Astrocyte (in vitro differentiated cells and primary cell): Measurements from ENCODE around the gene MED13L. TPM values are rescaled to one million over a fixed set of nuclear protein-coding genes. Genes with fewer than 3 reads are reported as not detected.
A peak's percentile ranks its signal among the peaks of the same experiment; 100 is the strongest.

Experiments used
- DNase-seq: peaks from one replicate; pipeline ENCODE4 v3.0.0-alpha.2; 2010; ENCODE audit warnings: low read depth
- FAIRE-seq: peaks from 2 replicates; lab custom pipeline; 2011; peaks lifted over from hg19 to GRCh38; lab: Jason Lieb, UNC
- H2AFZ ChIP-seq: 2 replicates; pipeline ENCODE4 v1.6.0; 2012; ENCODE audit warnings: low read depth, low read length, inconsistent platforms
- H3K27ac ChIP-seq: 2 replicates; pipeline ENCODE4 v1.5.1; 2011; ENCODE audit warnings: low read depth, low read length, inconsistent platforms
- H3K27me3 ChIP-seq: 2 replicates; pipeline ENCODE4 v1.6.0; 2011; ENCODE audit warnings: low read length, inconsistent platforms; ENCODE audit not compliant: insufficient read depth
- H3K36me3 ChIP-seq: 2 replicates; pipeline ENCODE4 v1.5.1; 2011; ENCODE audit warnings: low read length, inconsistent platforms; ENCODE audit not compliant: insufficient read depth
- H3K4me1 ChIP-seq: 2 replicates; pipeline ENCODE4 v1.5.1; 2011; ENCODE audit warnings: low read length, inconsistent platforms; ENCODE audit not compliant: insufficient read depth
- H3K4me2 ChIP-seq: 2 replicates; pipeline ENCODE4 v1.6.0; 2012; ENCODE audit warnings: low read length, inconsistent platforms
- H3K4me3 ChIP-seq: 2 replicates; pipeline ENCODE4 v1.5.1; 2011; ENCODE audit warnings: low read depth, mild to moderate bottlenecking, low read length, inconsistent platforms; ENCODE audit not compliant: insufficient read depth
- H3K79me2 ChIP-seq: 2 replicates; pipeline ENCODE4 v1.6.0; 2012; ENCODE audit warnings: mild to moderate bottlenecking, low read length, inconsistent platforms; ENCODE audit not compliant: insufficient read depth
- H3K9ac ChIP-seq: 2 replicates; pipeline ENCODE4 v1.6.0; 2012; ENCODE audit warnings: mild to moderate bottlenecking, low read length, inconsistent platforms
- H3K9me3 ChIP-seq: 2 replicates; pipeline ENCODE4 v1.5.1; 2012; ENCODE audit warnings: low read depth, mild to moderate bottlenecking, low read length, inconsistent platforms; ENCODE audit not compliant: insufficient read depth
- H4K20me1 ChIP-seq: 2 replicates; pipeline ENCODE4 v1.6.0; 2012; ENCODE audit warnings: low read length, inconsistent platforms; ENCODE audit not compliant: insufficient read depth
- H3K27ac Mint-ChIP-seq: one replicate; pipeline ENCODE4 v1.8.0; 2021; ENCODE audit warnings: mild to moderate bottlenecking, mixed read lengths; ENCODE audit not compliant: unreplicated experiment
- H3K27me3 Mint-ChIP-seq: one replicate; pipeline ENCODE4 v1.8.0; 2021; ENCODE audit warnings: low read depth, mixed read lengths; ENCODE audit not compliant: unreplicated experiment
- H3K36me3 Mint-ChIP-seq: one replicate; pipeline ENCODE4 v1.8.0; 2021; ENCODE audit warnings: low read depth, mixed read lengths; ENCODE audit not compliant: unreplicated experiment
- H3K4me1 Mint-ChIP-seq: one replicate; pipeline ENCODE4 v1.8.0; 2021; ENCODE audit warnings: low read depth, mixed read lengths; ENCODE audit not compliant: unreplicated experiment
- H3K4me3 Mint-ChIP-seq: one replicate; pipeline ENCODE4 v1.8.0; 2021; ENCODE audit warnings: mild to moderate bottlenecking, moderate library complexity, mixed read lengths; ENCODE audit not compliant: unreplicated experiment
- H3K9me3 Mint-ChIP-seq: one replicate; pipeline ENCODE4 v1.8.0; 2021; ENCODE audit warnings: mild to moderate bottlenecking, mixed read lengths; ENCODE audit not compliant: unreplicated experiment
- CTCF ChIP-seq: IDR thresholded peaks from 2 replicates; pipeline ENCODE4 v1.5.1; 2011; ENCODE audit warnings: low read depth, mild to moderate bottlenecking, inconsistent platforms, low read length, moderate library complexity; ENCODE audit not compliant: insufficient read depth
- EZH2 ChIP-seq: IDR thresholded peaks from 2 replicates; pipeline ENCODE4 v1.6.1; 2012; ENCODE audit warnings: mild to moderate bottlenecking, low read length, inconsistent platforms; ENCODE audit not compliant: insufficient read depth
- total RNA-seq: library from RNA; stranded (reverse); gene quantifications from 2 replicates; pipeline ENCODE4 v1.2.1, GENCODE V29; 2021

MED13L gene
- total RNA-seq, 1 donor from 2014 or later = 153 TPM

- H3K4me3 Mint-ChIP-seq = no peak overlapping the region
- FAIRE-seq = no peak
These were observed 102.6 kb downstream of the MED13L start for GRCh38 chr12:116174904-116175303.

GRCh38 chr12:116174006-116174405, 103.5 kb downstream of the MED13L start:
- Histone ChIP-seq H3K9ac (no peak overlapping the region), H3K27ac (no peak overlapping the region), H3K36me3 (no peaks in the 10 kb centered on the region), H3K79me2 (peaks cover 100% of the 10 kb centered on the region), H4K20me1 (peaks cover 98% of the 10 kb centered on the region), H3K27me3 (no peaks in the 10 kb centered on the region), H2AFZ (no peak overlapping the region), H3K9me3 (no peaks in the 10 kb centered on the region), H3K4me2 (no peak overlapping the region), H3K4me3 (no peak overlapping the region), H3K4me1 (peaks cover 11% of the 10 kb centered on the region)
- DNase-seq = no peak
- no peak overlapping the region for H3K27ac Mint-ChIP-seq
- peaks cover 31% of the 10 kb centered on the region for H3K4me1 Mint-ChIP-seq
- FAIRE-seq = no peak
- no peaks in the 10 kb centered on the region for H3K36me3 Mint-ChIP-seq
- no peaks in the 10 kb centered on the region for H3K27me3 Mint-ChIP-seq
- no peak for TF ChIP-seq EZH2
- no peak for TF ChIP-seq CTCF
- no peaks in the 10 kb centered on the region for H3K9me3 Mint-ChIP-seq
- H3K4me3 Mint-ChIP-seq = no peak overlapping the region

More at GRCh38 chr12:116174904-116175303, 102.6 kb downstream of the MED13L start:
- no peak overlapping the region for H3K27ac Mint-ChIP-seq
- no peaks in the 10 kb centered on the region for H3K36me3 ChIP-seq
- H3K4me1 ChIP-seq = peaks cover 11% of the 10 kb centered on the region
- H3K4me3 ChIP-seq = no peak overlapping the region
- peaks cover 31% of the 10 kb centered on the region for H3K4me1 Mint-ChIP-seq
- no peak overlapping the region for H3K27ac ChIP-seq
- DNase-seq = no peak
- H3K9me3 Mint-ChIP-seq = no peaks in the 10 kb centered on the region
- H3K9ac ChIP-seq = no peak overlapping the region
- peaks cover 100% of the 10 kb centered on the region for H3K79me2 ChIP-seq
- H3K27me3 ChIP-seq = no peaks in the 10 kb centered on the region
- H3K27me3 Mint-ChIP-seq = no peaks in the 10 kb centered on the region
- no peak for TF ChIP-seq EZH2
- TF ChIP-seq CTCF = no peak
- H4K20me1 ChIP-seq = peaks cover 100% of the 10 kb centered on the region
- H3K9me3 ChIP-seq = no peaks in the 10 kb centered on the region
- no peak overlapping the region for H3K4me2 ChIP-seq
- H3K36me3 Mint-ChIP-seq = no peaks in the 10 kb centered on the region
- no peak overlapping the region for H2AFZ ChIP-seq

GRCh38 chr12:116172224-116172849, 105.2 kb downstream of the MED13L start:
- Histone ChIP-seq H3K36me3 (no peaks in the 10 kb centered on the region), H3K27ac (no peak overlapping the region), H3K4me1 (peaks cover 11% of the 10 kb centered on the region), H3K79me2 (peaks cover 100% of the 10 kb centered on the region), H2AFZ (no peak overlapping the region), H3K4me3 (no peak overlapping the region), H3K9ac (no peak overlapping the region), H3K4me2 (peak overlapping the region; percentile 60), H3K9me3 (no peaks in the 10 kb centered on the region), H4K20me1 (peaks cover 94% of the 10 kb centered on the region), H3K27me3 (no peaks in the 10 kb centered on the region)
- no peak for TF ChIP-seq EZH2
- no peak for TF ChIP-seq CTCF
- Mint-ChIP-seq H3K36me3 (no peaks in the 10 kb centered on the region), H3K27ac (peak overlapping the region; percentile 65), H3K9me3 (no peaks in the 10 kb centered on the region), H3K4me1 (peaks cover 38% of the 10 kb centered on the region), H3K27me3 (no peaks in the 10 kb centered on the region), H3K4me3 (no peak overlapping the region)
- no peak for FAIRE-seq
- DNase-seq = no peak
